GM19193 (cell line): Measurements from ENCODE around the gene SHROOM1.

Experiments
- POLR2A ChIP-seq: IDR thresholded peaks from 4 replicates; pipeline ENCODE4 v1.6.1; 2011; ENCODE audit not compliant: insufficient read depth, insufficient read length; ENCODE audit errors: extremely low read depth

SHROOM1 gene, protein sequence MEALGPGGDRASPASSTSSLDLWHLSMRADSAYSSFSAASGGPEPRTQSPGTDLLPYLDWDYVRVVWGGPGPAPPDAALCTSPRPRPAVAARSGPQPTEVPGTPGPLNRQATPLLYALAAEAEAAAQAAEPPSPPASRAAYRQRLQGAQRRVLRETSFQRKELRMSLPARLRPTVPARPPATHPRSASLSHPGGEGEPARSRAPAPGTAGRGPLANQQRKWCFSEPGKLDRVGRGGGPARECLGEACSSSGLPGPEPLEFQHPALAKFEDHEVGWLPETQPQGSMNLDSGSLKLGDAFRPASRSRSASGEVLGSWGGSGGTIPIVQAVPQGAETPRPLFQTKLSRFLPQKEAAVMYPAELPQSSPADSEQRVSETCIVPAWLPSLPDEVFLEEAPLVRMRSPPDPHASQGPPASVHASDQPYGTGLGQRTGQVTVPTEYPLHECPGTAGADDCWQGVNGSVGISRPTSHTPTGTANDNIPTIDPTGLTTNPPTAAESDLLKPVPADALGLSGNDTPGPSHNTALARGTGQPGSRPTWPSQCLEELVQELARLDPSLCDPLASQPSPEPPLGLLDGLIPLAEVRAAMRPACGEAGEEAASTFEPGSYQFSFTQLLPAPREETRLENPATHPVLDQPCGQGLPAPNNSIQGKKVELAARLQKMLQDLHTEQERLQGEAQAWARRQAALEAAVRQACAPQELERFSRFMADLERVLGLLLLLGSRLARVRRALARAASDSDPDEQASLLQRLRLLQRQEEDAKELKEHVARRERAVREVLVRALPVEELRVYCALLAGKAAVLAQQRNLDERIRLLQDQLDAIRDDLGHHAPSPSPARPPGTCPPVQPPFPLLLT

DNA sequence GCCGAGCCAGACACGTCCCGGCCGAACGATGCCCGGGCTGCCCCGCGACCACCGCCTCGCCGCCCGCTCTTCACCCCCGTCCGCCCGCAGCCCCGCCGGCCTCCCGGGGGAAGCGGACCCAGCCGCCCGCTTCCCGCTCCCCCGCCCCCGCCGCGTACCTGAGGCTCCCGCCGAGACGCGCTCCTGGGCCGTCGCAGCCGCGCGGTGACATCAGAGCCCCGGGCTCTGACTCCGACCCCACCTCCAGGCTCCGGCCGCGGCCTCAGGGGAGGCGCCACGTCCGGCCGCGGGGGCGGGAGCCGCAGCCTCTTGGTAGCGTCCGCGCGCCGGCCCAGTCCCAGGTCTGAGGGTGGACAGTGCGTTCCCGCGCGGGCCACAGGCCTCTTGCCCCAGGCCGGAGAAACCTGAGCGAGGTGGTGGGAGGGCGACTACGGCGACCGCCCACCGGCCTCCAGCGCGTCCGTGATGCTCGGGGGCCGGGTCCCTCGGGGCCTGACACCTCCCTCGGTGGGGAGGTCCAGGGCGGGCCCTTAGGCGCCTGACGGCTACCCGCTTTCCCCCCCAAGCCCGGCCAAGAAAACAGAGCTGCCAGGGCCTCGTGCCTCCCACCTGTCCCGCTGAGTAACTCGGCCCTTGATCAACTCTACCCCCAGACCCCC lies at the start of gene SHROOM1:
Gene SHROOM1 (minus strand): TSS at position 212 of the 659 bp plus-strand sequence. CDS start 4,507 bp downstream, outside the sequence.
- TF ChIP-seq POLR2A, result peak; percentile 39

DNA sequence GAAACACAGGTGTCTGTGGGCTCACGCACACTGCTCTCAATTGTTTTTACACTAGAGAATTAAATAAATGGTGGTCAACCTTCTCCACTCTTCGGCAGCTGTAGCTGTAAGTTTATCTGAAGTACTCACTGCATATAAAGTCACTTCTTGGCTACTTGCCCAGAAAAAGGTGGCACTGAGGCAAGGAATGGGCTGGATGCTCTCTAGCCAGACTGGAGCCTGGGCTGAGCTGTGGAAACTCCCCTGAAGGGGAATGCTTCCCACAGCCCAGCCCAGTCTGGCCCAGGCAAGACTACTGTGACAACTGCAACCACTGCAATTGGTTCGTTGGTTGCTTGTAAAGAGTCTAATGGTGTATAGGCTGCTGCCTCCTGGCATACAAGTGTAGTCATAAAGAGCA lies 47.5 kb upstream of the SHROOM1 start:
- no peak for TF ChIP-seq POLR2A

DNA sequence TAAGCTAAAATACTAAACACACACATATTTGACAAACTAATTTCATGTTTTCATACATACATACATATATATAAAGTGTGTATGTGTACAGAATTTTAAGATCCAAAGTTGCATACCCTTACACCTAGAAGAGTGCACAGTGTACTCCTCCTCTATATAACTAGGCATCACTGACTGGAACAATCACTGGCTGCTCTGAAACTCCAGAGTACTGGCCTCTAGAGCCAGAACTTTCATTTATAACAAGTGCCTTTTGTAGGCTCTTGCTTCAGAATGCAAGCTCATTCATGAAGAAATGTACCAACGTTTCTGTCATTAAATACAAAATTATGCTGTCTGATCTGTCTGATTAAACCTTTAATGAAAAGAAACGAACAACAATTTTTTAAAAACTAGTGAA lies 47.0 kb upstream of the SHROOM1 start:
- TF ChIP-seq POLR2A, result no peak

DNA sequence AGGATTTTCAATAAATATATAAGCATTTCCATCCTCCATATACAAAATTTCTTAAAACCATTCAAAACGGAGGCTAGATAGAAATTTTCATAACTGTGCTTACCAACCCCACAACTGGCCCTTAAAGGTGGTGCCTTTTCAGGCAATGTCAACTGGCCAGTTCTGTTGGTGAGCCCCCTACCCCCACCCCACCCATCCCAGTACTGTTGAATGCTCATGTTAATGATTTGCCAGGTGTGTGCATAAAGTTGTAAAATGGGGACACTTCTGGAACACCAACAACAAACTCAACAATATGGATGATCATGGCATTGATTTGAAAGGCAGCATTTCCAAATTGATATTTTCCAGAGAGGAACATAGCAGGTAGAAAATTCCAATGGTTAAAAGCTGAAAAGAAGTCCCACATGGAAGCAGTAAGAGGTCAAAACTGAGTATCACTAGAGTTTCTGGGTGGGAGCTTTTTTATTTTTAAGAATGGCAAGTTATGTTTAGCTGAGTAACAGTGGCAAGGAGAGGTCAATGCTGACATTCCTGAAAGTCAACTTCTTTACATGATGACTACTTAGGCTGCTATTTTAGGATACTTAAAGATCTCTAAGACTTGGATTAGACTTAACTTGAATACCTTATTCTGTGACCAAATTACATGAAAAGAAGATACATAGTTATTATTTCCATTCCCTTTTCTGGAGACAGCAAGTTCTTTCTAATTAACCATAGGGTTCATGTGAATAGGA lies 45.7 kb upstream of the SHROOM1 start:
- TF ChIP-seq POLR2A, result no peak

DNA sequence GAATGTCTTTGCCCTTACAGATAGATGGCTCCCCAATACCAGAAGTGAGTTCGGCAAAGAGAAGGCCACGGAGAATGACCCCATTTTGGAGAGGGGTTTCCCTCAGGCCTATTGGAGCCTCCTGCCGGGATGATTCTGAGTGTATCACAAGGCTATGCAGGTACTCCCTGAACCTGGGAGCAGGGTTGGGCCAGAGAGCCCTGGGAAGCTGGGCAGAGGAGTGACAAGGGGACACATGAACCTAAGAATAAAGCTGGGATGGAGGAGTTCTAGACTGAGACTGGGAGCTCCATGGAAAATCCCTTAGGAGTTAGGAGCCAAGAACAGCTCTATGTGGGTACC lies 43.5 kb upstream of the SHROOM1 start:
- TF ChIP-seq POLR2A, result no peak

DNA sequence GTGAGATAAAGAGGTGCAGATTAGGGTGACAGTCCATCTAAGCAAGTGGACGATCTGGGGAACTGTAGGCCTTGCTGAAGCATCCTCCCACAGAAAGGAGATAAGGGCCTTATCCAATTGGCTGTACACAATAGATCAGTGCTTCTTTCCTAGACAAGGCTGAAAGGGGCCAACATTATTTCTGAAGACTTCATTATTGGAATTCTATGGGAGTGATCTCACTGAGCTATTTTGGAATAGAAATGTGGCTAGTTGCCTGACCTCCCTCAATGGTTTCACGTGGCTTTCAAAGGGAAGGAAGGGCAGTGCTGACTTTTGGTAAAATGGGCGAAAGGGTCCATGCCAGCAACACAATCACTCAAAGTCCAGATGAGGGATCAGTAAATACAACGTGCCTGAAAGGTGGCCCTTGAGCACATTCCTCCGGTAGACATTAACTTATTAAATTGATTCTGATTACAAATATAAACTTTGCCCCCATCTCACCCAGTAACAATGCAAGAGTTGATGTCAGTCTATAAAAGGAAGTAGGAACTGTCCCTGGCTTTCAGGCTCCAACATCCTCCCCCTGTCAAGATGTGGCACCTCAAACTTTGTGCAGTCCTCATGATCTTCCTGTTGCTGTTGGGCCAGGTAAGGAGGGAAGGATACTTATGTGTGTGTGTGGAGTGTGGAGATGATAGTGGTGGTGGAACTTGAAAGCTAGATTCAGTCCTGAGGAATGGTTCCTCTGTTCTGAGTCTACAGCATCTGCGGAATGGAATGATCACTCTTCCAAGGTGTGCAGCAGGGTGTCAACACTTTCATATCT lies 42.9 kb upstream of the SHROOM1 start, which contains the start of gene LEAP2:
Gene LEAP2 (plus strand): TSS at position 550 of the 811 bp plus-strand sequence. CDS start 27 bp downstream, at position 577.
- no peak for TF ChIP-seq POLR2A

DNA sequence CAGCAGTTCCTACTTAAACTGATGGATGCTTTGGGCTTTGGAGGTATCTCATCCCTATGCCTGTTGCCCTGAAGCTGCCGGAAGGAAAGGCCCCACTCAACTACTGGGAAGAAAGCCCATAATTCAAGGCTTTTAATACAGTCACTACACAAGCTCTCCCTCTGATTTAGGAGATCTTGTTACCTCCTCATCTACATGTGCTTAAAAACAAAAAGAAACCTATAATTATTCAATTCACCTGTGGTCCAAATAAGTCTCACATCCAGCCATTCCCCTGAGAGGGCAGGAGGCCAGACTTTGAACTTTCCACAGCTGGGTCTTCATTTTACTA lies 42.3 kb upstream of the SHROOM1 start:
- no peak for TF ChIP-seq POLR2A

DNA sequence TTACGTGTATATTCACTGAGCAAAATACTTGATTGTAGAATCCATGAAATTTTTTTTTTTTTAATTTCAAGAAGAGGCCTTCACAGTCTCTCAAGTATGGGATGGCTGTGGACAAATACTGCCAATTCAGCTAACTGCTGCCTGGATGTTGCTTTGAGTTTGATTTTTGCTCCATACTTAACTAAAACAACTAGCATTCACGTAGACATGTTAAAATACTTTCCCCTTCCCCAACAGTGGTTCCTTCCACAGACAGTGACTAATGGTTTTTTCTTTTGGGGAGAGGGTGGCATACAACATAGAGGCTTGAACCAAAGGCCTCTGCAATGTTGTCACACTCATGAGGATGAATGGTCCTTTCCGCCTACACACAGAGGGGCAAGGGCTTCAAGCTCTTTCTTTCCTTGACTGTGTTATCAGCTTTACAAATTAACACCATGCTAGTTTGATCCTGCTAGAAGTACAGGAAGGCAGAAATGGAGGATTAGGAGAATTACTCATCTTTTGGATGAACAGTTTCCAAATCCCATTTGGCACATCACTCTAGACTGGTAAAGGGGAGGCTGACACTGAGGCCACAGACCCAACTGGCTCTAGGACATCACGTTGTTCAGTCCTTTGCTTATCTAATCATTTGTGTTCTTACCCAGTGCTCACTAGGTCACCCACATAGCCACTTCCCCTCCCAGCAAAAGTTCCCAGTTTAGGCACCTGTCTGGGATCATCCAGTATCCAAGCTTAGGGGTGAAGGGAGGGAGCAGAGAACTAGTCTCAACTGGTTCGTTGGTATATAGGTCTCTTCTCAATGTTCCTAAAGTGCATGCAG lies 41.2 kb upstream of the SHROOM1 start:
- TF ChIP-seq POLR2A, result peak; percentile 16

DNA sequence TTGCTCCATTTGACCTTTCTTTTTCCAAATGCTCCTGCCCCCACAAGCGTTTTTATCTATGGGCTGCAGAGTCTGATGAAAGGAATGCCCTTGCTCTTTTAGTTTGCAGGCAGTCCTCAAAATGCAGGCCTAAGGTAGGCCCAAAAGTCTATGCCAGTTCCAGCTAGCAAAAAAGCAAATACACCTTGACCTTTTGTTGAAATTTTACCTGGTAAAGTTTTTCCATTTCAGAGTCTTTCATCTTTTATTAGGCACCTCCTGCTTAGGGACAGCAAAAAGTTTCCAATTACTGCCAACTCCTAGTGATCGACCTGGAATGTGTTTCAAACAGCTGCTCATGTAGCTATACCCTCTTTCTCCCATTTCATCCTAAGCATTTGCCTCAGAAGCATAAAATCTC lies 40.4 kb upstream of the SHROOM1 start:
- no peak for TF ChIP-seq POLR2A

DNA sequence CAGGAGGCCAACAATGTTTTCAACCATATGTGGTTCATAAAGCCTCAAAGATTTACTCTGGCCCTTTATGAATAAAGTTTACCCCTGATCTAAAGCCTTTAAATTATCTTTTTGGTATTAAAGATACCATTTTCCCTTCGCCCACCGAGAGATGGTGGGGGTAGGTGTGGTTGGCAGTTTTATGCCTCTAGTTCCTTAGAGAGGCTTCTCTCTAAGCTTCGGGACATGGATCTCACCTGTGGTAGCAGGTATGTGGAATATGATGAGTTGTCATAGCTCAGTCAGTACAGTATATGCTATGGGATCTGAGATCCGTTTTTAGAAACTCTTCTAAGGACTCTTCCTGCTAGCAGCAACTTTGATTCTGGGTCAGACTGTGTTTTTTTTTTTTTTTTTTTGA lies 38.3 kb upstream of the SHROOM1 start:
- TF ChIP-seq POLR2A, result no peak

DNA sequence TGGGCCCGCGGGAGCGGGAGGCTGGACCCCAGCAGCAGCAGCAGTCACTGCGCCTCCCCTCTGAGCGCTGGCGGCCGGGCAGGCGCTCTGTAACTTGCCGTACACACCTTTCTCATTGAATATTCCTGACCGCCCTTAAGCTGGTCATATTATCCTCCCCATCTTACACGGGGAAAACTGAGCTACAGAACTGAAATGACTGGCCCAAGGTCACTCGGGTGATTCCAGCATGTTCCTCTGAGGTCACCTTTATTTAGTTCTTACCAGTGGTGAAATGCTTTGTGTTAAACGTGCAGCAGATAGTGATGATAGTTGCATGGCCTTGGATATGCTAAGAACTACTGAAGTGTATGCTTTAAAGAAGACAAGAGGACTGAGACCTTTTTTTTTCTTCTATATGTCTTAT lies 36.6 kb upstream of the SHROOM1 start:
- TF ChIP-seq POLR2A, result no peak

DNA sequence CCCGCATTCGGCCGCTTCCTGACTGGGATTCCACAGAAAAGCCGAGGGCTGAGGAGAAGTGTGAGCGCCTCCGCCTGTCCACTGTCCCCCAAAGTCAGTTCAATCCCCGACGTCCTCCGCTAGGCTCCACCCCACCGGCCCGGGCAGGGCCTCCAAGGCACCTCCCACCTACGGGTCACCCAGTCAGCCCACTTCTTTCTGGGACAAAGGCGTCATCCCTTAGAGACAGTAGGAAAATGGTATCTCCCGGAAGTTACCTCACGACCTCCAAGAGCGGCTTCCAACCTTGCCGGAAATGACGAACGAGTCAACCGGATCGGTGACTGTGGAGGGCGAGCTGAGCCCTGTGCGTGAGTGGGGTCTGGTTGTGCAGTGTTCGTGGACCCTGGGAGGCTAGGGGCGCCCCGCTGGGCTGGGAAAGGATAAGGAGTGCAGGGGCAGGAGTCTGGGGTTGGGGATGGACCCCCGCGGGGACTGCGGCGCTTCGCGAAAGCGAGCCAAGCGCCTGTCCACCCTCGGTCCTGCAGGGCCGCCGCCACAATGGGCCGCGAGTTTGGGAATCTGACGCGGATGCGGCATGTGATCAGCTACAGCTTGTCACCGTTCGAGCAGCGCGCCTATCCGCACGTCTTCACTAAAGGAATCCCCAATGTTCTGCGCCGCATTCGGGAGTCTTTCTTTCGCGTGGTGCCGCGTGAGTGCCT lies 36.0 kb upstream of the SHROOM1 start, which contains the start of the genes GDF9 and UQCRQ:
Gene GDF9 (minus strand): TSS at position 128 of the 704 bp plus-strand sequence. CDS start 1,936 bp downstream, outside the sequence.
Gene UQCRQ (plus strand): TSS at position 301 of the 704 bp plus-strand sequence. CDS start 240 bp downstream, at position 541.
- peak; percentile 97 for TF ChIP-seq POLR2A
